ENCODE data around the gene ABHD17A.
"Not testable (repeated sequence)": the region's sequence is repeated elsewhere in the genome, so short reads cannot be mapped to it uniquely, and the experiment has no call there.

Gene ABHD17A

DNA sequence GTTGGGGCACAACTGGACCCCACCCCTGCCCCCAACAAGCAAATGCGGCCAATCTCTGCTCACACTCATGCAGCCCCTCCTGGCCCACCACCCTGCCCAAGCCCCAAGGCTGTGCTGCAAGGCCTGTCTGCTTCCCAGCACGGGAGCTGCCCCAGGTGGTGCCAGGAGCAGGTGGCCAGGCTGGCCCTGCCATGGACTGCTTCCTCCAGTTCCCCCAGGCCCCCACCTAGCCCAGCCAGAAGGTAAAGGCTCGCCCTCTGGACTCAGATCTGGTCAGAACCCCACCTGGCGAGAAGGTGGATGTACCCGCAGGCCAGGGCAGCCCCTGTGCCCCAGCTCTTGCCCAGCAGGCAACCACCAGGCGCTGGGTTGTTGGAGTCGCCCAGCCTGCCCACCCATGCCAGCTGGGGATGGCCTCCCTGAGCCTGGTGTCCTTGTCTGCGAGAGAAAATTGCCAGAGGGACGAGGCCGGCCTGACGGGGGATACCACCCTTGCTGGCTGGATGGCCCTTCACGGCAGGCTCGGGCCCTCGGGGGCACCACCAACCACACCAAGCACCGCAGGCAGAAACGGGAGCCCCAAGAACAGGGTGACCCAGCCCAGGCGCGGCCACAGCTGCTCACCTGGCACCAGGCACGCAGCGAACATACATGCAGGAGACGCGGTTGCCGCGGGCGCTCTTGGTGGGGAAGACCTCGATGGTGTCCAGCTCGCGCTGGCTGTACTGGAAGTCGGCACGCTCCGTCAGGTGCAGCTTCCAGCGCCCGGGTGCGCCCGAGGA, 4.5 kb downstream of the ABHD17A start:
- DNase-seq, result no peak

- DNase-seq, result not testable (repeated sequence)
These were observed 5.3 kb downstream of the ABHD17A start for GRCh38 chr19:1879982-1880381.

DNA sequence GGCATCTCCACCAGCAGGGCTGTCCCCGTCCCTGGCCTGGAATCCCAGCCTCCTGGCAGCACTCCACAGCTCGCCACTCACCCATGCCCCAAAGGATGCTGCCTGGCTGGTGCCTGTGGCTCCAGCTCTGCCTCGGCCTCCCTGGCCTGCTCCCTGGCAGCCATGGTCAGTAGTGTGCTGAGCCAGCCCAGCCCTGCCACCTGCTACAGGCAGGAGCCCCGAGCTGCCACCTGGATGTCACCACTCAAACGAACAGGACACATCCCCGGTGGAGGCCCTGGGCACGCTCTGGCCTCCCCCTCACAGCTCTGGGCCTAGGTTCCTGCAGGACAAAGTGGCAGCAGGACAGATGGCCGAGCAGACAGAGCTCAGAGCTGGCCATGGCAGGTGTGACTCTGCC, 6.7 kb downstream of the ABHD17A start:
- DNase-seq, result not testable (repeated sequence)

DNA sequence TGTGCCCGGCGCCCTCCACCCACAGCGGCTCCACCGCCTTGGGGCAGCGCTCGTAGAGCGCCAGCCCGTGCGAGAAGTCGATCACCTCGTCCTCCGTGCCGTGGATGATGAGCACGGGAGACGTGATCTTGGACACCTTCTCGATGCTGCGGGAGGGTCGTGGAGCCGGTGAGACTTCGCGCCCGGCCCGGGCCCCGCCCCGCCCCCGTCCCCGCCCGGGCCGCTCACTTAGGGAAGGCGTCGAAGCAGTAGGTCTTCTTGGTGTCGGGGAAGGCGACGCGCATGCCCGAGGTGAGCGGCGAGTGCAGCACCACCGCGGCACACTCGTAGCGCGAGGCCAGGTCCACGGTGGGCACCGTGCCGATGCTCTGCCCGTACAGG, 8.0 kb downstream of the ABHD17A start:
- not testable (repeated sequence) for DNase-seq

DNA sequence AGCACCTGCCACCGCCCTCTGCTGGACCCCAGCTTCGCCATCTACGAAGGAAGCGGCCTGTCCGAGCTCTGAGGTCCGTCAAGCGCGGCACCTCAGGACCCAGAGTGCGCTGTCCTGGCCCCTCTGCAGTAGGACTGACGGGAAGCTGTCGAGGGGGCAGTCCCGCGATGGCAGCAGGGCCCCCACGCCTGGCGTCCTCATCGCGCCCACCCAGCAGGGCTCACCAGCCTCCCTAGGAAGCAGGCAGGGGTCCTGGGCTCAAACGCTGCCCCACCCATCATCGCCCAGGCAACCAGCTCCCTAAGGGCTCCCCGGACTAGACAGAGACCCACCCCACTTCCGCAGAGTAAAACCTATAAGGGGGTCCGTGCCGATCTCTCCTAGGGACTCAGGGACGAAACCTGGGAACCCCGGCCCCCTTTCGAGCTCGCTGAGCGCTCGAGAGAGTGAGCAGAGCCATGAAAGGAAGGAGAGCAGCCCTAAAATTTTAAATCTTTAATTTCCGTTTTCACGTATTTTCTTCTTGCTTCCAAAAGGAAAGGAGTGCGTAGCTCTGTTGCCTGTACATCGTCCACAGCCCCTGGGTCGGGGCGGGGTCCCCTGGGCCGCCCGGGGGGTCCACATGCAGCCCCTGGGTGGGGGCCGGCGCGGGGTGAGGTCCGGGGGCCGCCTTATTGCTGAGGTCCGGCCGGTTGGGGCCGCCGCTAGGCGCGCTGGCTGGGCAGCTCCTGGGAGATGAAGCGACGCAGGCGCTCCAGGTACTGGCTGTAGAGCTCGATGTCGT, 8.6 kb downstream of the ABHD17A start:
- DNase-seq, result not testable (repeated sequence)

GRCh38 chr19:1875646-1876495, 9.4 kb downstream of the ABHD17A start:
- DNase-seq, result peak; percentile 88

DNA sequence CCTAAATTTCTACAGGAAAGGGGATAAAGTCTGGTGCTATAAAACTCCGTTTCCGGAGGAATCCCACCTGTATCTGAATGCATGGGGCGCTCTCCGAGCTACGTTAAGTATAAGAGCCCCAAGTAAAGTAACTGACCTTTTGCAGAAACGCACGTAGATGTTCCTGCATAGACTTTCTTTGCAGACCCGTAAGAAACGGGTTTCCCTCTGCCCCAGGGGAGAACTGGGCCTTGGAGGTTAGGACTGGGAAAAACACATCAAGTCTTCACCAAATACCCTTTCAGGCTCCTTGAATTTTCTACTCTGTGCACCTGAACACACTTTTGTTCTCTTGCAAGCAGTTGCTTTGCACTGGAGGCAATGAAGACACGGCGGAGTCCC, 10.0 kb downstream of the ABHD17A start:
- DNase-seq, result not testable (repeated sequence)

GRCh38 chr19:1874554-1875185, 10.6 kb downstream of the ABHD17A start:
- no peak for DNase-seq

GRCh38 chr19:1873524-1874473, 11.5 kb downstream of the ABHD17A start:
- DNase-seq, result no peak

DNA sequence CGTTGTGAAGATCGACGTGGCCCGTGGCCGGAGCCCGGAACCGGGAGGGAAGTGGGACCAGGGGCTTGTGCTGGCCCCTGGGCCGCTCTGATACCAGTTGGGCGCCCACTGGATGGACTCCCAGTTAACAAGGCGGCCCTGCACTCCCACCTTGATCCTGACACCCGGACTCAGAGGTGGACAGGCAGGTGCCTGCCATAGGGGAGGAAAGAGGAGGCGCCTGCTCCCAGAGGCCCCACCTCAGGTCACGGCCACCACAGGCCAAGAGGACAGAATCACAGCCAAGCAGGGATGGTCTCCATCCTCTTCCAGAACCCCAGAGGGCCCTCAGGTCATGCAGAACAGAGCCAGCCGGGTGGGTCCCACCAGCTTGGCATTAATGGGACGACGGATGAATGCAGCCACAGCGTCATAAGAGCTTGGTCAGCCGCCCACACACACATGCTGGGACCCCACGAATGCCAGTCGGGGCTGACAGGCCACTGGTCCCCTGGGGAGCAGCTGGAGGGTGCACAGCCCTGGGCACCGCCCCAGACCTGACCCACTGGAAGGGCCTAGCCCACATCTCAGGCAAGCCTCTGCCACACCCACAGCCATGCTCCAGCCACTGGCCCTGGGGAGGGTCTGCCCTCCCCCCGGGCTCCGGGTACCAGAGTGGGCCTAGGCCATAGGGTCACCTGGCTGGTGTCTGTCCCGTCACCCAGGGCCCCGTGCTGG, 12.3 kb downstream of the ABHD17A start:
- DNase-seq, result no peak

DNA sequence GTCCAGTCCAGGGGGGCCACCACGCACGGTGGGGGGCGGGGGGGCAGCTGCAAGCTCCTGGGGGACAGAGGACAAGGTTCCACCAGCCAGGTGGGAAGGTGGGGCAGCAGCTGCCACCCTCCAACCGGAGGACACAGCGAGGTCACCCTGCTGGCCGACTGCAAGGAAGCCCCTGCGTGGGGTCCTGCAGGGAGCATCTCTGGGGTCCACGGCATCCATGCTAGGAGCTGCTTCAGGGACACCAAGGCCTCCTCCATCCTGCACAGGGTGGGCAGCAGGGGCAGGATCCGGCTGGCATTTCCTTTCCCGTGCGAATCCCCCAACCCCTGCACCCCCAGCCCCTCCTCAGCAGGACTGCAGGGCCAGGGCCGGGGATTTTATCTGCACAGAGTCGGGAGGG, 13.7 kb downstream of the ABHD17A start:
- DNase-seq, result no peak

- DNase-seq, result no peak
These were observed 14.1 kb downstream of the ABHD17A start for GRCh38 chr19:1871140-1871597.

DNA sequence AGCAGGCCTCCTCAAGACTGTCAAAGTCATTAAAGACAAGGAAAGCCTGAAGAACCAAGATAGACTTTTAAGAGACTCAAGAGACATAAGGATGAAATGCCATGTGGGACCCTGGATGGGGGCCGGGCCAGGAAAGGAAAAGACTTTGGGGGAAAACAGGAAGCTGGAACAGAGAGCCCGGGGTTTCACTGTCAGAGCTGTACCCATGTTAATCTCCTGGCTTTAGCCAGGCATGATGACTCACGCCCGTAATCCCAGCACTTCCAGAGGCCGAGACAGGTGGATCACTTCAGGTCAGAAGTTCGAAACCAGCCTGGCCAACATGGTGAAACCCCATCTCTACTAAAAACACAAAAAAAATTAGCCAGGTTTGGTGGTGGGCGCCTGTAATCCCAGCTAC, 16.3 kb downstream of the ABHD17A start:
- DNase-seq, result no peak

DNA sequence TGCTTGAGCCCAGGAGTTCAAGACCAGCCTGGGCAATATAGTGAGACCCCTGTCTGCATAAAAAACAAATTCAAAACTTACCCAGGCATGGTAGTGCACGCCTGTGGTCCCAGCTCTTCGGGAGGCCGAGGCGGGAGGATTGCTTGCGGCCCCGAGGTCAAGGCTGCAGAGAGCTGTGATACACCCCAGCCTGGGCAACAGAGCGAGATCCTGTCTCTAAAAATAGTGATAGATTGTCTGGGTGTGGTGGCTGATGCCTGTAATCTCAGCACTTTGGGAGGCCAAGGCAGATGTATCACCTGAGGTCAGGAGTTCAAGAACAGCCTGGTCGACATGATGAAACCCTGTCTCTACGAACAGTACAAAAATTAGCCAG, 18.0 kb downstream of the ABHD17A start:
- DNase-seq, result no peak

- DNase-seq, result no peak
These were observed 18.5 kb downstream of the ABHD17A start for GRCh38 chr19:1866693-1867348.

- no peak for DNase-seq
These were observed 19.9 kb downstream of the ABHD17A start for GRCh38 chr19:1865172-1866010.

GRCh38 chr19:1864480-1865171, 20.7 kb downstream of the ABHD17A start:
- DNase-seq, result peak; percentile 75

GRCh38 chr19:1863638-1864479, 21.4 kb downstream of the ABHD17A start:
- DNase-seq, result peak; percentile 100

All from GDM1 (cell line).